HCT116 (cell line): ENCODE data around the gene KIF5C. TPM values are rescaled to one million over a fixed set of nuclear protein-coding genes. Genes with fewer than 3 reads are reported as not detected.

Experiments
- ATAC-seq: fragments of 200-7000 bp; cut with Tn5 transposase; 2 replicates; pipeline ENCODE4 v1.9.1; 2020; ENCODE audit warnings: mild to moderate bottlenecking, moderate library complexity
- BruUV-seq: library from RNA; stranded (reverse); fragments of 400-500 nt; replicated peaks from 2 replicates; lab custom pipeline; 2021; lab: Mats Ljungman, UMichigan
- CTCF ChIA-PET: fragments of 300-600 bp; sonication (Branson Sonifier 250); formaldehyde crosslinking; loops from one replicate; lab custom pipeline; 2021; ENCODE audit warnings: antibody characterized with exemption; lab: Charles Lee
- POLR2A ChIA-PET: fragments of 300-600, 350-600 bp; sonication (Branson Sonifier 250); formaldehyde crosslinking; loops from one replicate; lab custom pipeline; 2021; ENCODE audit warnings: antibody characterized with exemption; lab: Charles Lee
- RAD21 ChIA-PET, 2 experiments: fragments of 300-600 bp; sonication (Branson Sonifier 250); formaldehyde crosslinking; loops; one replicate each; lab custom pipeline; 2023; ENCODE audit warnings: low total read pairs in 2 of 2; ENCODE audit not compliant: uncharacterized antibody in 2 of 2, unreplicated experiment in 2 of 2, low non-redundant PET in 1 of 2; lab: Charles Lee
- DNase-seq: peaks from one replicate; pipeline ENCODE4 v3.0.0-alpha.2; 2010; ENCODE audit warnings: low read depth, low spot score
- H2AFZ ChIP-seq: fragments of 200-600 bp; shearing (Covaris generic), sonication (generic); 2 replicates; pipeline ENCODE4 v1.6.1; 2017; ENCODE audit warnings: low read depth, mixed run types, mixed read lengths, antibody characterized with exemption, low read length; ENCODE audit not compliant: poor library complexity, severe bottlenecking
- H3K27ac ChIP-seq: 2 replicates; pipeline ENCODE4 v1.5.1; 2012; ENCODE audit warnings: low read depth, low read length
- H3K27me3 ChIP-seq: fragments of 200-600 bp; sonication (generic); 2 replicates; pipeline ENCODE4 v1.6.1; 2016; ENCODE audit warnings: mixed run types, low read length, mixed read lengths; ENCODE audit not compliant: insufficient read depth
- H3K36me3 ChIP-seq, 2 experiments: fragments of 200-500 bp in 1 of 2; fragments of 200-600 bp in 1 of 2; sonication (Bioruptor generic) in 1 of 2; sonication (generic) in 1 of 2; 2 replicates each; pipeline versions ENCODE4 v1.5.1 to v1.6.1; 2014 to 2016; ENCODE audit warnings: low read length in 2 of 2, inconsistent platforms in 1 of 2, mixed read lengths in 1 of 2, mixed run types in 1 of 2; ENCODE audit not compliant: insufficient read depth in 2 of 2, control insufficient read depth in 1 of 2
- H3K4me1 ChIP-seq, 2 experiments: fragments of 200-600 bp in 1 of 2; sonication (generic) in 1 of 2; 2 replicates each; pipeline versions ENCODE4 v1.5.1 to v1.6.1; 2012 to 2017; ENCODE audit warnings: low read length in 2 of 2, inconsistent platforms in 1 of 2, mild to moderate bottlenecking in 1 of 2, mixed read lengths in 1 of 2, mixed run types in 1 of 2, moderate library complexity in 1 of 2; ENCODE audit not compliant: insufficient read depth in 2 of 2, control insufficient read depth in 1 of 2
- H3K4me2 ChIP-seq: fragments of 200-600 bp; sonication (generic); 2 replicates; pipeline ENCODE4 v1.6.1; 2017; ENCODE audit warnings: mixed run types, low read length, mixed read lengths
- H3K4me3 ChIP-seq, 2 experiments: fragments of 200-600 bp in 1 of 2; sonication (generic) in 1 of 2; replicated peaks in 1 of 2; 2 replicates each; pipeline ENCODE4 v1.5.1; 2011 to 2016; ENCODE audit warnings: low read length in 2 of 2, control low read depth in 1 of 2, low read depth in 1 of 2, mild to moderate bottlenecking in 1 of 2, mixed read lengths in 1 of 2, mixed run types in 1 of 2
- H3K79me2 ChIP-seq: fragments of 200-600 bp; sonication (generic); 2 replicates; pipeline ENCODE4 v1.6.1; 2017; ENCODE audit warnings: mild to moderate bottlenecking, mixed run types, low read length, moderate library complexity, mixed read lengths; ENCODE audit not compliant: insufficient read depth
- H3K9ac ChIP-seq: fragments of 200-600 bp; sonication (generic); 2 replicates; pipeline ENCODE4 v1.6.1; 2016; ENCODE audit warnings: low read length, mixed read lengths
- H3K9me2 ChIP-seq: fragments of 200-600 bp; sonication (generic), shearing (Covaris generic); 2 replicates; pipeline ENCODE4 v1.6.1; 2017; ENCODE audit warnings: mixed run types, mild to moderate bottlenecking, moderate library complexity; ENCODE audit not compliant: insufficient read depth
- H3K9me3 ChIP-seq, 2 experiments: fragments of 200-500 bp in 1 of 2; fragments of 200-600 bp in 1 of 2; sonication (Bioruptor generic) in 1 of 2; sonication (generic) in 1 of 2; 2 replicates each; pipeline ENCODE4 v1.6.1; 2014 to 2017; ENCODE audit warnings: low read length in 2 of 2, mixed read lengths in 2 of 2, inconsistent platforms in 1 of 2, low read depth in 1 of 2, mild to moderate bottlenecking in 1 of 2, mixed run types in 1 of 2, moderate library complexity in 1 of 2; ENCODE audit not compliant: control insufficient read depth in 1 of 2, insufficient read depth in 1 of 2
- H4K20me1 ChIP-seq: fragments of 200-600 bp; sonication (generic), shearing (Covaris generic); 2 replicates; pipeline ENCODE4 v1.6.1; 2017; ENCODE audit warnings: mixed run types, mild to moderate bottlenecking, moderate library complexity; ENCODE audit not compliant: insufficient read depth
- CBX3 ChIP-seq: IDR thresholded peaks from 2 replicates; pipeline ENCODE4 v1.6.1; 2012; ENCODE audit warnings: low read depth
- EGR1 ChIP-seq: IDR thresholded peaks from 2 replicates; pipeline ENCODE4 v1.6.1; 2012; ENCODE audit warnings: low read depth
- EZH2 ChIP-seq: fragments of 200-600 bp; sonication (generic); IDR thresholded peaks from 2 replicates; pipeline ENCODE4 v1.6.1; 2017; ENCODE audit warnings: antibody characterized with exemption, mixed run types
- JUND ChIP-seq: IDR thresholded peaks from 2 replicates; pipeline ENCODE4 v1.6.1; 2012
- MAX ChIP-seq: IDR thresholded peaks from 2 replicates; pipeline ENCODE4 v1.6.1; 2012
- REST ChIP-seq: IDR thresholded peaks from 2 replicates; pipeline ENCODE4 v1.6.1; 2012; ENCODE audit warnings: low read depth
- SP1 ChIP-seq: IDR thresholded peaks from 2 replicates; pipeline ENCODE4 v1.6.1; 2012; ENCODE audit warnings: low read depth
- SRF ChIP-seq: IDR thresholded peaks from 2 replicates; pipeline ENCODE4 v1.6.1; 2012; ENCODE audit warnings: low read depth
- TCF7L2 ChIP-seq: IDR thresholded peaks from 2 replicates; pipeline ENCODE4 v1.7.0; 2011; ENCODE audit warnings: borderline replicate concordance, inconsistent platforms; ENCODE audit not compliant: insufficient read depth, insufficient read length; ENCODE audit errors: extremely low read depth
- ZFX ChIP-seq: fragments of 450-650 bp; IDR thresholded peaks from 2 replicates; pipeline ENCODE4 v1.6.1; 2017
- ZNF274 ChIP-seq: fragments of 200-500 bp; sonication (Bioruptor generic); IDR thresholded peaks from 2 replicates; pipeline ENCODE4 v1.6.1; 2014; ENCODE audit warnings: mild to moderate bottlenecking, low read depth, low read length, inconsistent platforms
- intact Hi-C: fragments of 100-400 bp; cut with micrococcal nuclease; formaldehyde crosslinking; loops from 2 replicates; pipeline ENCODE4 v1.10.0; 2022
- total RNA-seq: library from RNA; stranded (reverse); gene quantifications from one replicate; pipeline ENCODE4 v1.2.1, GENCODE V29; 2021; ENCODE audit not compliant: unreplicated experiment

Gene KIF5C
- total RNA-seq, 1 experiment from 2014 or later = 6.5 TPM

- ChIA-PET CTCF (no interaction called here), RAD21 (no interaction called here), POLR2A (no interaction called here)
- TF ChIP-seq SP1 (no peak), JUND (no peak), REST (no peak), MAX (no peak), EGR1 (no peak), SRF (no peak), ZFX (no peak), CBX3 (no peak), ZNF274 (no peak), EZH2 (no peak), TCF7L2 (no peak)
- Histone ChIP-seq H2AFZ (no peak overlapping the region), H3K9ac (no peak overlapping the region), H3K9me2 (no peaks in the 10 kb centered on the region), H3K36me3 (no peaks in the 10 kb centered on the region), H3K27me3 (no peaks in the 10 kb centered on the region), H3K4me1 (no peaks in the 10 kb centered on the region), H4K20me1 (no peaks in the 10 kb centered on the region), H3K27ac (no peak overlapping the region), H3K79me2 (no peaks in the 10 kb centered on the region), H3K4me3 (no peak overlapping the region), H3K9me3 (no peaks in the 10 kb centered on the region), H3K4me2 (no peak overlapping the region)
- intact Hi-C loops = no loop called here
- DNase-seq (no peak), ATAC-seq (no peak)
- no TSS peak for BruUV-seq
Measured at GRCh38 chr2:148965623-148966437, 90.8 kb downstream of the KIF5C start.
